HG03066 (cell line): ENCODE data around the gene FKBP7.
"Not testable (repeated sequence)": the region's sequence is repeated elsewhere in the genome, so short reads cannot be mapped to it uniquely, and the experiment has no call there.

Experiments
- ATAC-seq: cut with Tn5 transposase; IDR thresholded peaks from one replicate; pipeline ENCODE4 v1.9.1; 2021; ENCODE audit warnings: low read depth; ENCODE audit not compliant: unreplicated experiment

FKBP7 gene

GRCh38 chr2:178491612-178492011 lies 13.2 kb upstream of the FKBP7 start:
- ATAC-seq: no peak

DNA sequence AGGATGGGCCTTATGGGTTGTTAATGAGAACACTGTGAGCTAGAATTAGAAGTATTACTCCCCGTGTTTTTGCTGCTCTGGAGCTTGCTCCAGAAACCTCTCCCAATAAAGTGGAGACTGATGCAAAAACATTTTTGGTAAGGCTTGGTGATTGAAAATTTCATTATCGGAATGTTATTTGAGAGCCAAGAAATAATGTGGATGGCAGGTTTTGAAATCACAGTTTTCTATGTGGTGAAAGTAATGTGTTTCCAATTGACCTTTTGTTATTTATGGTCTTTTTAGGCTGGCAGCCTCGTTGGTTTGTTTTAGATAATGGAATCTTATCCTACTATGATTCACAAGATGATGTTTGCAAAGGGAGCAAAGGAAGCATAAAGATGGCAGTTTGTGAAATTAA lies 7.0 kb upstream of the FKBP7 start:
- no peak for ATAC-seq

DNA sequence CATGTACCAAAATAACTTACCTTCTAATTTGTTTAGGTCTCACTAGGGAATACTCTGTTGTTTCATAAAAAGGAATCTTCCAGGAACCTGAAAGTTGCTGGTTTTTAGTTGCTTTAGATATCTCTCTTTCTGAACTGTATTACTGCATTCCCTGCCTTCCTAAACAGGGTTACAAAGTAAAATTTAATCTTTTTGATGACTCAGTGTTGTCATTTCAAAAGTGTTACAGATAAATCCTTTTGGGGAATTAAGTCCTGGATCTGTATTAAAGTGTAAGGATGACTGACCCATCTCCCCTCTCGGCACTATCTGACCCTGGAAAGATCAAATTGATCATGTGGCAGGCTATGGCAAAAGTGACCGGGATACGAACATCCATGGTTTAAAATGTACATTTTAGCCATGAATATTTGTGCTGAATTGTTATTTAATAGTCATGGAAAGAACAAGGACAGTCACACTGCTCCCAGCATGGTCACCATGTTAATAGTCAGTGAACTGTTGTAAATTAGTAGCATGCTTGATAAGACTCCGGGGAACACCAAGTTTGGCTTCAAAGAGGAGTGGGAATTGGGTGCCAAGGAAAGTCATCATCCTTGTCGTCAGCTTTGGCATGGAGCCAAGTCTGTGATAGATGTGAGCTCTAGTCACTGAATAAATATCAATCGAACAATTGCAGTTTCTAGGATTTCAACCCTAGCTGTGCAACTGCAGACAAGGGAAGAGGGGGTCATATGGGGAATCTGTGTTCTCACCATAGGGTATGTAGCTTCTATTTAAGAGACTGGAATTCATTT lies 6.0 kb upstream of the FKBP7 start:
- no peak for ATAC-seq

GRCh38 chr2:178482437-178482836 lies 4.0 kb upstream of the FKBP7 start:
- no peak for ATAC-seq

GRCh38 chr2:178480227-178481181 lies 2.1 kb upstream of the FKBP7 start, which contains the start of gene PLEKHA3:
Gene PLEKHA3 (plus strand): TSS chr2:178480457. CDS start chr2:178480870, 413 bp downstream.
- ATAC-seq: peak; percentile 55

DNA sequence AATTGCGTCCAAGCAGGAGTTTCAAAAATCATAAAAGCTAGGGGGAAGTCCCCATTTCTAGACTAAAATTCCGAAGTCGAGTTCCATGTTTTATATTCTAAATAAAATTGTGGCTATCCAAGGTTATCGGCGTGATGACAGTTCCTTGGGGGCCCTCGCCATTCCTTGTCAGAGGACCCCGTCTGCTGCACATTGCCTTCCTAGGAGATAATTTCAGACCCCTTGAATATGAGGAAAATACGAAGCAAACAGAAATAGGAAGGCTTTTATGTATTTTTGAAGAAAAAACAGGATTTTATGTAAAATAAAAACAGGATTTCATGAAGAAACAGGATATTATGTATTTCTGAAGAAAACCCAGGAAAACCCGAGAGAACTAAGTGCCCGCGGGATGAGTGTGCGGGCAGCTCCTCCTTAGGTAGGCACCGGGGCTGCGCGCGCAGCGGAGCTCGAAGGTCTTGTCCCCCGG lies 1.4 kb upstream of the FKBP7 start:
- no peak for ATAC-seq

- ATAC-seq: no peak
Measured at GRCh38 chr2:178479275-178479616, 846 bp upstream of the FKBP7 start.

DNA sequence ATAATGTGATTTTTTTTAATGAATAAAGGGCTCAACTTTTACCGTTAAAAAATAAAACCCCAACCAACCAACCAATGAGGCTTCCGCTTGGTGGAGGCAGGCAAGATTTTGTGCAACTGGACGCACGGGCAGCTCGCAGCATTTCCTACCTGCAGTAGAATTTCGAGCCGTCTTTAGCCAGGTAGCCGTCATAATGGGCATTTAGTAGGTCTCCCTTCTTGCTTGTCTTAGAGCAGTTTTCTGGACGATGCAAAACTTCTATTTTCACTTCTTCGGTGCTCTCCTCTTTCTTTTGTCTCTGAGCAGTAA lies 316 bp downstream of the FKBP7 start:
- ATAC-seq: peak; percentile 4

GRCh38 chr2:178477443-178478129 lies 814 bp downstream of the FKBP7 start:
- no peak for ATAC-seq

DNA sequence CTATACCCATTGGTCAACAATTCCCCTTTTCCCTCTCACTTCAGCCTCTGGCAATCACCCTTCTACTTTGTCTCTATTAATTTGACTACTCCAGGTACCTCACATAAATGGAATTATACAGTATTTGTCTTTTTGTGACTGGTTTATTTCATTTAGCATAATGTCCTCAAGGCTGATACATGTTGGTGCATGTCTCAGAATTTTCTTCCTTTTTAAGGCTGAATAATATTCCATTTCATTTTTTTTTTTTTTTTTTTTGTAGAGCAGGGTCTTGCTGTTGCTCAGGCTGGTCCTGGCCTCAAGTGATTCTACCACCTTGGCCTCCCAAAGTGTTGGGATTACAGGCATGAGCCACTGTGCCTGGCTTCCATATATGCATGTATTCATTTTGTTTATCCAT lies 1.9 kb downstream of the FKBP7 start:
- no peak for ATAC-seq

DNA sequence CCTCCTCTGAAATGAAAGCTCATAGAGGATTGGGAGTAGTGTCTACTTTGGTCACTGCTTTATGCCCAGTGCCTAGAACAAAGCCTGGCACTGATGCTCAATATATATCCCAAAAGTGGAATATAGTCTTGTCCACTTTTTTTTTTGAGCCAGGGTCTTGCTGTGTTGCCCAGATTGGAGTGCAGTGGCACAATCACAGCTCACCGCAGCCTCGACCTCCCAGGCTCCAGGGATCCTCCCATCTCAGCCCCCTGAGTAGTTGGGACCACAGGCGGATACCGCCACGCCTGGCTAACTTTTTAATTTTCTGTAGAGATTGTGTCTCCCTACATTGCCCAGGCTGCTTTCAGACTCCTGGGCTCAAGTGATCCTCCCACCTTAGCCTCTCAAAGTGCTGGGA lies 3.8 kb downstream of the FKBP7 start:
- no peak for ATAC-seq

DNA sequence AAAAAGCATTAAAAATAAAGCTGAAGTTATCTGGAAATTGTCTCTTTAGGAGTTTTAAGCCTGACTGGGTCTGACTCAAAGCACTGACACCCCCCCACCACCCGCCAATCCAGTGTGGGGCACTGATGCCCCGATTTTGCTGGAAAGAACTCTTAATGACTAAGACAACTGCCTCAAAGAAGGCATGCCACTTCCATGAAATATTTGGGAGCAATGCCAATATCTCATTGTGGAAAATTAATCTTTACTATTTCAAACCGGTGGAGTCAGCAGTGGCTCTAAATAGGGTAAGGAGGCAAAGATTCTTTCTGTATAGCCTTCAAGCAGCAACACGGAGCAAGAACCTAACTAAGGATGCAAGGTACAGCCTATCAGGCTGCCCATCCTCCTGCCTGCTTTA lies 4.5 kb downstream of the FKBP7 start:
- no peak for ATAC-seq

DNA sequence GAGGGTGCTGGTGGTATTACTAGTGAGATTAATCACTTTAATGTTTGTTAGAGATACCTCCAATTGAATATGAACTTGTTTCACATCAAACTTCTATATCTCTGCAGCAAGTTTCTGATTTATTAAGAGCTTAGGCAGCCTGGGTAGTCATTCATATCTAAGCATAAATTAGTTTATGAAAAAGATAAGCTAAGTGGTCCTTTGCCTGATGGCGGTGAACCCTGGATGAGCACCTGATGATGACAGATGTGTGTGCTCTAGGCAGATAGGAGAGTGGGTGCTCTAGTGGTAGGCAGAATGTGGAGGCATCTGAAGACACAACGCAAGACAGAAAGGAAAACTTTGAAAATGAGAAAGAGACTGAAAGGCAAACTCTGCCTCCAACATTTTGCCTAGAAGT lies 5.0 kb downstream of the FKBP7 start:
- no peak for ATAC-seq

- ATAC-seq: not testable (repeated sequence)
Measured at GRCh38 chr2:178471313-178471712, 7.1 kb downstream of the FKBP7 start.

DNA sequence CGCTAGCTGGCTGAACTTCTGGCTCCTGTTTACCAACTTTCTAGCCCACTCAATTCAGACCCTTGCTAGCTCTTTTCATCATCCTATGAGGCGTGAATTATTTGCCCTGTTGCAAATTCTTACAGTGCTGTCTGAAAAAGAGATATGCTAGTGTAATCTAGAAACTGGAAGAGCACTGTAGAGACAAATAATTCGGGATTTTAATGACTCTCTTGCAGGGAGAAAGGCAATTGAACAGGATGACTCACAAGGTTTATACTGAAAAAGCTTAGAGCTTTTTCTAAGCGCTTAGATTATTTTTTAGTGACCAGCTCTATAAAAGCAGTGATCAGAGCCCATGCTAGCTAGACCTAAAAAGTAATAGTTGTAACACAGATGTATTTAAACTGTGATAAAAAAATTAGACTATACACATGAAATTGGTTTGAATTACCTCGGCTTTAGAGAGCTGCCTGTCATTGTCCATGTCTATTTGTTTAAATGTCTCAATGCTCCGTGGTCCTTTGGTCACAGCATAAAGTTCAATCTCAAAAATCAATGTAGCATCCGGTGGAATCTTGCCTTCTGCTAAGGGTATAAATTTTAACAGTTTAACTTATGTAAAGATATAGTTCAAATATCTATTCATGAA lies 9.1 kb downstream of the FKBP7 start:
- ATAC-seq: no peak

DNA sequence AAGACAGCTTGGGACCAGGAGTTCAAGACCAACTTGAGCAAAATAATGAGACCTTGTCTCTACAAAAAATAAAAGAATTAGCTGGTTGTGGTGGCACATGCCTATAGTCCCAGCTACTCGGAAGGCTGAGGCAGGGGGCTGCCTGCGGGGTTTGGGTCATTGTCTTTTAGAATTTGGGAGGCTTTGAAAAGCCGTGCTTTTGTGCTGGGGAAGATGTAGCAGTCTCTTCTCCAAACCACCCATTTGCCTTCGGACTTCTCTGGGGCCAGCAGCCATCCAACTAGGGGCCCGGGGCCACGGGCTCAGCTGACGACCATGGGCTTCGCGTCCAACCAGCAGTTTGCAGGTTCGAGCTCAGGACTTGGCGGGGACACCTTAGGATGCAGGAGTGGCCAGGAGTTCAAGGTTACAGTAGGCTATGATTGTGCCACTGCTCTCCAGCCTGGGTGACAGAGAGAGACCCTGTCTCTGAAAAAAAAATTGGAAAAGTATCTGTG lies 21.0 kb downstream of the FKBP7 start:
- no peak for ATAC-seq

GRCh38 chr2:178455947-178456346 lies 22.5 kb downstream of the FKBP7 start:
- ATAC-seq: no peak

GRCh38 chr2:178452870-178453269 lies 25.5 kb downstream of the FKBP7 start:
- no peak for ATAC-seq

- ATAC-seq: no peak
Measured at GRCh38 chr2:178452334-178452733, 26.1 kb downstream of the FKBP7 start.

DNA sequence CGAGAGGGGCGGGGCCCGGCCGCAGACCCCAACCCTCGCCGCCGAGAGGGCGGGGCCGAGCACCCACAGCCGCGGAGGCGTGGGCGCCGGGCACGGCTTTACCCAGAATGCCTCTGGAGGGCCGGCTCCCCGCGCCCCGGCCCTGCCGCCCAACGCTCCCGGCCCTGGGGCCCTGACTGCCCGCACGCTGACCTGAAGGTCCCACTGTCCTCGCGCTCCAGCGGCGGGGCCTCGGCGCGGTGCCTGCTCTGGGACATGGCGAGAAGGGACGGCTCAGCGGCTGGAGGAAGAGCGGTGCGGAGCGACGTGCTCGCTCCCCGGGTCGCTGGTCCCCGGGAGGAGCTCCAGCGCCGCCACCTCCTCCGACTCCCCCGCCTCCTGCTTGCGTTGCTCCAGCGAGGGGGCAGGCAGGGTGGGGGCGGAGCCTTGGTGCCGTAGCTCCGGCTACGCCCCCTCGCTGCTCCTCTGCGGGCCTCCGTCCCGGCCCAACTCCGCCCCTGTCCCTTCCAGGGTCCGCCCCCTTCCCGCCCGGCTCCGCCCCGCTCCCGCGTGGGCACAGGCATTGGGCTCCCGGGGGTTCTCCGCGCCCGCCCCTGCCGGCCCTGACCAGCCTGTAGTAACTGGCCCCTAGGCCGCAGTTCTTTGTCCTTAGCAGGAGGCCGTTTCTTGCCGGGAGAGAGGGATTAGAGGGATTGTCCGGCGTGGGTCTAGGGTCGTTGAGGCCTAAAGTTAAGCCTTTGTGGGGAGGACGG lies 27.4 kb downstream of the FKBP7 start, which contains the start of the genes PJVK and PRKRA:
TSS of gene PJVK (plus strand) at position 605 of the 752 bp plus-strand sequence. CDS start 2,032 bp downstream, outside the sequence.
TSS of gene PRKRA (minus strand) at position 402 of the 752 bp plus-strand sequence. CDS start at position 257, 145 bp downstream.
- peak; percentile 81 for ATAC-seq
